ENCODE measurements around the gene PLA2G4C. TPM values are rescaled to one million over a fixed set of nuclear protein-coding genes. Genes with fewer than 3 reads are reported as not detected.

Gene PLA2G4C
- total and polyA plus RNA-seq, 5 donors from 2014 or later: 0.59 to 3.5 (median 1.7) TPM

Other genes starting within 250 kb of the PLA2G4C start
- not detected for gene SULT2A1, start 224.5 kb downstream of the PLA2G4C start, total RNA-seq
- not detected for gene SULT2A1, start 224.5 kb downstream of the PLA2G4C start, polyA plus RNA-seq
- gene BSPH1, start 118.6 kb downstream of the PLA2G4C start, total RNA-seq: not detected
- gene BSPH1, start 118.6 kb downstream of the PLA2G4C start, polyA plus RNA-seq: not detected
- not detected for gene ELSPBP1, start 116.2 kb downstream of the PLA2G4C start, total RNA-seq
- gene ELSPBP1, start 116.2 kb downstream of the PLA2G4C start, polyA plus RNA-seq: not detected
- gene CABP5, start 66.7 kb downstream of the PLA2G4C start, total RNA-seq: 0.32 TPM
- gene CABP5, start 66.7 kb downstream of the PLA2G4C start, polyA plus RNA-seq: not detected
- 68.2 TPM for gene LIG1, start 59.5 kb upstream of the PLA2G4C start, total RNA-seq
- gene LIG1, start 59.5 kb upstream of the PLA2G4C start, polyA plus RNA-seq: 10 to 100 TPM; 24.9 to 31.0 (median 27.7) TPM
- 5.0 TPM for gene ZSWIM9, start 59.9 kb upstream of the PLA2G4C start, total RNA-seq
- gene ZSWIM9, start 59.9 kb upstream of the PLA2G4C start, polyA plus RNA-seq: 1 to 10 TPM in 1 of 4 donors, under 1 TPM in 3; 0.29 to 1.0 (median 0.63) TPM
- 179 TPM for gene CARD8, start 145.1 kb upstream of the PLA2G4C start, total RNA-seq
- 100 to 1,000 TPM in 1 of 4 donors, 10 to 100 TPM in 3; 85.9 to 107 (median 91.7) TPM for gene CARD8, start 145.1 kb upstream of the PLA2G4C start, polyA plus RNA-seq
- gene ZNF114, start 159.3 kb upstream of the PLA2G4C start, total RNA-seq: not detected
- not detected for gene ZNF114, start 159.3 kb upstream of the PLA2G4C start, polyA plus RNA-seq
- 290 TPM for gene EMP3, start 214.7 kb upstream of the PLA2G4C start, total RNA-seq
- gene EMP3, start 214.7 kb upstream of the PLA2G4C start, polyA plus RNA-seq: 1,000 to 10,000 TPM in 2 of 4 donors, 100 to 1,000 TPM in 2; 809 to 1,327 (median 1,095) TPM